Mesothelial cell of epicardium (in vitro differentiated cells): ENCODE results near the gene TLL2. TPM values are rescaled to one million over a fixed set of nuclear protein-coding genes. Genes with fewer than 3 reads are reported as not detected.

Source experiments
- DNase-seq, 2 experiments: peaks; one replicate each; pipeline ENCODE4 v3.0.0; 2021; ENCODE audit warnings: low spot score in 2 of 2; ENCODE audit not compliant: unreplicated experiment in 2 of 2
- H3K27ac Mint-ChIP-seq: 2 replicates; pipeline ENCODE4 v1.8.0; 2021; ENCODE audit warnings: mixed read lengths
- H3K27me3 Mint-ChIP-seq: 2 replicates; pipeline ENCODE4 v1.8.0; 2021; ENCODE audit warnings: low read depth, mixed read lengths
- H3K36me3 Mint-ChIP-seq: 2 replicates; pipeline ENCODE4 v1.8.0; 2021; ENCODE audit warnings: mixed read lengths
- H3K4me1 Mint-ChIP-seq: 2 replicates; pipeline ENCODE4 v1.8.0; 2021; ENCODE audit warnings: mixed read lengths
- H3K4me3 Mint-ChIP-seq: 2 replicates; pipeline ENCODE4 v1.8.0; 2021; ENCODE audit warnings: mild to moderate bottlenecking, moderate library complexity, mixed read lengths
- H3K9me3 Mint-ChIP-seq: 2 replicates; pipeline ENCODE4 v1.8.0; 2021; ENCODE audit warnings: mixed read lengths
- total RNA-seq: library from RNA; stranded (reverse); gene quantifications from 3 replicates; pipeline ENCODE4 v1.2.1, GENCODE V29; 2021
- TF ChIP-seq, protein P1 (sequence below): fragments of 200-600 bp; sonication (generic); IDR thresholded peaks from one replicate; pipeline ENCODE4 v1.5.0; 2021; ENCODE audit warnings: antibody characterized with exemption; ENCODE audit not compliant: unreplicated experiment

TLL2 gene
- total RNA-seq, 1 donor from 2014 or later = 1.4 TPM

DNA sequence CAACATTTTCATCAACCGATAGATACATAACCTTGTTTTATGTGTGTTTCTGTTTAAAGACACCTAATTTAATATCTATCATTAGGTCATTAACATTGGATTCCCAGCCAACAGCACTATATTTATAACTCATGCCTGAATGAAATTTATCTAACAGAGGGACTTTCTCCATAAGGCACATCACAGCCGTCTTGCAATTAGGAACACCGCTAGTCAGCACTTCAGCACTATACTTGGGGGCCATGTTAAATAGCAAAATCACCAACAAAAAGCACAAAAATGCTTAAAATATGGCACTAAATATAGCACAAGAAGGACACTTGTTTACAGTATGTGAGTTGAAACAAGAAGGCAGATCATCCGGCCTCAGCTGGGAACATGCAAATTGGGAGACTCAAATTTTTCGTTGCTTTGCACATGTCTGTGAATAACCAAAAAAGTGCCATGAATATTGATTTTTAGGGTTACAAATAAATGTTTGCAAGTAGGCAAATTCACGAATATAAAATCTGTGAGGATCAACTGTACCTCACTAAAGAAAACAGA lies 51.0 kb downstream of the TLL2 start:
- Mint-ChIP-seq H3K27me3 (peaks cover 42% of the 10 kb centered on the region), H3K4me3 (no peak overlapping the region), H3K4me1 (peaks cover 2% of the 10 kb centered on the region), H3K27ac (no peak overlapping the region), H3K36me3 (no peaks in the 10 kb centered on the region), H3K9me3 (peaks cover 11% of the 10 kb centered on the region)
- TF ChIP-seq, protein P1, sequence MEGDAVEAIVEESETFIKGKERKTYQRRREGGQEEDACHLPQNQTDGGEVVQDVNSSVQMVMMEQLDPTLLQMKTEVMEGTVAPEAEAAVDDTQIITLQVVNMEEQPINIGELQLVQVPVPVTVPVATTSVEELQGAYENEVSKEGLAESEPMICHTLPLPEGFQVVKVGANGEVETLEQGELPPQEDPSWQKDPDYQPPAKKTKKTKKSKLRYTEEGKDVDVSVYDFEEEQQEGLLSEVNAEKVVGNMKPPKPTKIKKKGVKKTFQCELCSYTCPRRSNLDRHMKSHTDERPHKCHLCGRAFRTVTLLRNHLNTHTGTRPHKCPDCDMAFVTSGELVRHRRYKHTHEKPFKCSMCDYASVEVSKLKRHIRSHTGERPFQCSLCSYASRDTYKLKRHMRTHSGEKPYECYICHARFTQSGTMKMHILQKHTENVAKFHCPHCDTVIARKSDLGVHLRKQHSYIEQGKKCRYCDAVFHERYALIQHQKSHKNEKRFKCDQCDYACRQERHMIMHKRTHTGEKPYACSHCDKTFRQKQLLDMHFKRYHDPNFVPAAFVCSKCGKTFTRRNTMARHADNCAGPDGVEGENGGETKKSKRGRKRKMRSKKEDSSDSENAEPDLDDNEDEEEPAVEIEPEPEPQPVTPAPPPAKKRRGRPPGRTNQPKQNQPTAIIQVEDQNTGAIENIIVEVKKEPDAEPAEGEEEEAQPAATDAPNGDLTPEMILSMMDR = no peak
- no peak for DNase-seq

DNA sequence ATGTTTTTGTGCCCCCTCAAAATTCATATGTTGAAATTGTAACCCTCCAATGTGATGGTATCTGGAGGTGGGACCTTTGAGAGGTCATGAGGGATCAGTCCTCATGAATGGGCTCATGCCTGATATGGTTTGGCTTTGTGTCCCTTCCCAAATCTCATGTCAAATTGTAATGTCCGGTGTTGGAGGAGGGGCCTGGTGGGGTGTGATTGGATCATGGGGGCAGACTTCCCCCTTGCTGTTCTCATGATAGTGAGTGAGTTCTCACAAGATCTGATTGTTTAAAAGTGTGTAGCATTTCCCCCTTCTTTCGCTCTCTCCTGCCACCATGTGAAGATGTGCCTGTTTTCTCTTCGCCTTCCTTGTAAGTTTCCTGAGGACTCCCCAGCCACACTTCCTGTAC lies 53.4 kb downstream of the TLL2 start:
- H3K27ac Mint-ChIP-seq = no peak overlapping the region
- TF ChIP-seq, protein P1 = no peak
- peaks cover 47% of the 10 kb centered on the region for H3K27me3 Mint-ChIP-seq
- peaks cover 11% of the 10 kb centered on the region for H3K9me3 Mint-ChIP-seq
- H3K36me3 Mint-ChIP-seq = no peaks in the 10 kb centered on the region
- no peak for DNase-seq
- H3K4me1 Mint-ChIP-seq = no peaks in the 10 kb centered on the region
- no peak overlapping the region for H3K4me3 Mint-ChIP-seq

DNA sequence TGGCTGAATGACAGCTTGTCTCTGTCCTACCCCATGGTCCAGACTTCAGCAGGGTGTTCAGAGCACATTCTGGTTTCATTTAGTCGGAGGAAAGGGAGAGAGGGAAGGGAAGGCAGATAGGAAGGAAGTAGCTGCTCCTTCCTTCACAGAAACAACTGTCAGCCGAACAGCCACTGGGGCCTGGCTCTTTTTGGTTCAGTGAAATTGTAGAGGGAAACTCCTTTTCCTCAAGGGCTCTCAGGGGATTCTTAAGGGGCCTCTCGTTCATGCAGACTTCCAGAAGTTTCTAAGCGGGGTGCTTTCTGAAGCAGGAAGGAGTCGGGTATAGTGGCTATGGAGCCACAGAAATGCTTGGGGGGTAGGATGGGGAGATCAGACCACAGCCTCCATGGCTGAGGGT lies 56.4 kb downstream of the TLL2 start:
- H3K4me3 Mint-ChIP-seq = no peak overlapping the region
- TF ChIP-seq, protein P1 = no peak
- no peak for DNase-seq
- no peaks in the 10 kb centered on the region for H3K4me1 Mint-ChIP-seq
- peaks cover 37% of the 10 kb centered on the region for H3K27me3 Mint-ChIP-seq
- no peak overlapping the region for H3K27ac Mint-ChIP-seq
- no peaks in the 10 kb centered on the region for H3K36me3 Mint-ChIP-seq
- H3K9me3 Mint-ChIP-seq = peaks cover 11% of the 10 kb centered on the region

DNA sequence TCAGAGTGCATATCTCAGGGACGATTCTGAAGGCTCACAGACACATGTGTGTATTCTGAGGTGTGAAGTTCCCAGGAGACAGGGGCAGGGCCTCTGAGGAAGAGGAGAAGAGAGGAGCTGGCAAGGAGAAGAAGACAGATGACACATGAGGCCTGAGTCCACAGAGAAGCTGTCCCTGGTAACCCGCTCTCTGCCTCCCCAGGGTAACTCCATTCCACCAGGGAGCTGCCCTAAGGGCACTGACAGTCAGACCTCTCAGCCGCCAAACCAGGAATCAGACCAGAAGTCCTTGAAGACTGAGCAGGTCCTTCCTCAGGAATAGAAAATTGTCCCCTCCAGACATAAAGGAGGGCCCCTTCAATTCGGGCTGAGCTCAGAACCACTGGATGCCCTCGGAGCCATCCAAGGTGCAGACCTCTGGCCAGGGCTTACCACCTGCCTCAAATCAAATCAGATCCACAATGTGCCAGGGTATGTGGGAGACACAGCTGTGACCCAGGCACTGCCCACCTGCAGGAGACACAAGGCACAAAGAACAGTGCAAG lies 57.4 kb downstream of the TLL2 start:
- no peak for DNase-seq
- no peaks in the 10 kb centered on the region for H3K4me1 Mint-ChIP-seq
- TF ChIP-seq, protein P1 = no peak
- peaks cover 7% of the 10 kb centered on the region for H3K9me3 Mint-ChIP-seq
- H3K36me3 Mint-ChIP-seq = no peaks in the 10 kb centered on the region
- H3K27me3 Mint-ChIP-seq = peaks cover 37% of the 10 kb centered on the region
- no peak overlapping the region for H3K27ac Mint-ChIP-seq
- no peak overlapping the region for H3K4me3 Mint-ChIP-seq

DNA sequence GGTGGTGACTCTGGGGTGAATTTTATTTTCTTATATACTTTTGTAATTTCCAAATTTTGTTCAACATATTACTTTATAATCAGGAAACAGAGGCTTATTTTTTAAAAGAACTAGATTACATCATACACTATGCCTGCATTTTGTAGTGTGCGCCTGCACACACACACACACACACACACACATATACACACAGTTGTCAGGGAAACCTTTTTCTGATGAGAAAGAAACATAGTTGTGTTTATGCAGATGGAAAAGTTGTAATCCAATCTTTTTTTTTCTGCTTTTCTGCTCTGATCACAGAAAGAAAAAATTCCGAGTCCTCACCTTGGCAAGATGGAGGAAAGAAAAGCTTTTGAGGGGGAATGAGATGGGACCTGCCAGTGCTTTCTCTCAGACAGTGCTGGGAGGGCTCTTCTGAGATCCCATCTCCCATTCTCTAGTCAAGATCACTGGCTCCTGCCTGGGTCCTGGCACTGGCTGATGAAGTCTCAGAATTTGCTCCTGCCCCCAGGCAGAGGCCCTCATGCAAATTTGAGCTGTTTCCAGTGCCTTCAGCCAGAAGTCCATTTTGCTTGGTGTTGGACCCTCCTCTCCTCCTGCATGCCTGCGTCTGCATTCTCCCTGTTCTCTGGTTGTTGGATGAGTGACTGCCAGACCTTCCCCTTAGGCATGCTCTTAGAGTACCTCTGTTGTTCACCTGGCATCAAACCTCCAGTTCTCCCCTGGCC lies 59.7 kb downstream of the TLL2 start:
- Mint-ChIP-seq H3K36me3 (no peaks in the 10 kb centered on the region), H3K27ac (no peak overlapping the region), H3K4me1 (no peaks in the 10 kb centered on the region)

More for the DNA sequence above, 59.7 kb downstream of the TLL2 start:
- H3K4me3 Mint-ChIP-seq = no peak overlapping the region
- TF ChIP-seq, protein P1 = no peak
- no peak for DNase-seq
- H3K27me3 Mint-ChIP-seq = peaks cover 48% of the 10 kb centered on the region
- H3K9me3 Mint-ChIP-seq = no peaks in the 10 kb centered on the region
